Measurements from ENCODE around the gene AP4M1. TPM values are rescaled to one million over a fixed set of nuclear protein-coding genes. Genes with fewer than 3 reads are reported as not detected.

The AP4M1 gene
- total RNA-seq, 1 experiment from 2014 or later: 25.8 TPM

DNA sequence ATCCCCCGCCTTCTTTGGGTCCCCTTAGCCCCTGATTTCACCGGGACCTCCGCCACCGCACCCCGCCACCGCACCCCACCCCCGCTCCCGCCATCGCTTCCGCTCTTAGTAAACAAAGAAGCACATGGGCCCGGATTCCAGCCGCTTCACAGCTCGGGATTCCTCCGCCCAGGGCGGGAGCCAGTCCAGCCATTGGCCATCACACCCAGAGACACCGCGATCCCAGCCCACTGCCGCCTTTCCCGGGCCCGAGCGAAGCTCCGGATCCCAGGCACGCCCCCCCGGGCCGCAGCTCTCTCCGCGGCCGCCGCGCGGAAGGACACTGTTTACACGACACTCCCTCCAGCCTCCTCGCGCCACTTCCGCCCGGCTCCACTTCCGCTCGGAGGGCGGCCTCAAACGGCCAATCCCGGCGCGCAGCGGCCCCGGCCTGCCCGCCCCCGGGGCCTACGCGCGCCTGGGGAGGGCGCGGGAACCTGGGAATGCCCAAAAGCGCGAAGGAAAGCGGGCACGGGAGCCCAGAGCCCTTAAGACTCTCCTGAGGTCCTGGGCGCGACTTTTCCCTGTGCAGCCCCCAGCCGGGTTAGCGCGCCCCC lies 925 bp upstream of the AP4M1 start:
- DNase-seq (ENCODE audit: low read depth): peak; percentile 94
- in situ Hi-C loops (cut with HindIII; ENCODE audit: low pct_unique_long_range_greater_than_20kb, low sequenced_read_pairs): no loop called here

DNA sequence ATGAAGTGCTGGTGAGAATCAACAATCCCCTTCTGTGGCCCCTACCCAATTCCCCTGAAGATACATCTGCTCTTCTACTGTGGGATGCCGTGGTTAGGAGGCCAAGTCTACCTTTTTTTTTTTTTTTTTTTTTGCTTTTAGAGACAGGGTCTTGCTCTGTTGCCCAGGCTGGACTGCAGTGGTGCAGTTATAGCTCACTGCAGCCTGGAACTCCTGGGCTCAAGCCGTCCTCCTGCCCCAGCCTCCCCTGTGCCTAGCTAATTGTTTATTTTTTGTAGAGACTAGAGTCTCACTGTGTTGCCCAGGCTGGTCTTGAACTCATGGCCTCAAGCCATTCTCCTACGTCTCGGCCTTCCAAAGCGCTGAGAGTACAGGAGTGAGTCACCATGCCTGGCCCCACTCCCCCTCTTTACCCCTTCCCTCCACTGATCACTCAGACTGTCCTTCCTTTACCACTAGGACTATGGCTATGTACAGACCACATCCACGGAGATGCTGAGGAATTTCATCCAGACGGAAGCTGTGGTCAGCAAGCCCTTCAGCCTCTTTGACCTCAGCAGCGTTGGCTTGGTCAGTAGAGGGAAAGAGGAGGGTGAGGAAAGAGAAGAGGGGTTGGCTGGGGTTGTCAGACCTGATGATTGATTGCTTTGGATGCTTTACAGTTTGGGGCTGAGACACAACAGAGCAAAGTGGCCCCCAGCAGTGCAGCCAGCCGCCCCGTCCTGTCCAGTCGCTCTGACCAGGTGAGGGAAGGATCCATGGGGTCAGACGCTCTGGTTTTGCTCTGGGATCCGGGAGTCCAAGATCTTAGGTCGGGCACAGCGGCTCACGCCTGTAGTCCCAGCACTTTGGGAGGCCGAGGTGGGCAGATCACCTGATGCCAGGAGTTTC lies 1.8 kb downstream of the AP4M1 start:
- in situ Hi-C loops (cut with HindIII; ENCODE audit: low pct_unique_long_range_greater_than_20kb, low sequenced_read_pairs): no loop called here
- DNase-seq (ENCODE audit: low read depth): no peak

DNA sequence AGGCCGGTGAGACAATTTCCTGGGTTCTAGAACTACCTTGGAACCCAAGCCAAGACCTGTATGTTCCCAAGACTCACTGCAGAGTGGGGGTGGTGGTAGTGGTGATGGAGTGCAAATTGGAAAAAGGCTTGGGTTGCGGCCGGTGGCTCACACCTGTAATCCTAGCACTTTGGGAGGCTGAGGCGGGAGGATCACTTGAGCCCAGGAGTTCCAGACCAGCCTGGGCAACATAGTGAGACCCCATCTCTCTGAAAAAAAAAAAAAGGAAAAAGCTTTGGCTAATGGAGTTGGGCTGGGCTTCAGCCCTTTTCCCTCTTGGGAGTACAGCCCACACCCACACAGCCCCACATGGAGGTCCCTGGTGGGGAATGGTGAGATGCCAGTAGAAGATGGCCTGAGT lies 4.1 kb downstream of the AP4M1 start:
- in situ Hi-C loops (cut with HindIII; ENCODE audit: low pct_unique_long_range_greater_than_20kb, low sequenced_read_pairs): no loop called here
- DNase-seq (ENCODE audit: low read depth): no peak

DNA sequence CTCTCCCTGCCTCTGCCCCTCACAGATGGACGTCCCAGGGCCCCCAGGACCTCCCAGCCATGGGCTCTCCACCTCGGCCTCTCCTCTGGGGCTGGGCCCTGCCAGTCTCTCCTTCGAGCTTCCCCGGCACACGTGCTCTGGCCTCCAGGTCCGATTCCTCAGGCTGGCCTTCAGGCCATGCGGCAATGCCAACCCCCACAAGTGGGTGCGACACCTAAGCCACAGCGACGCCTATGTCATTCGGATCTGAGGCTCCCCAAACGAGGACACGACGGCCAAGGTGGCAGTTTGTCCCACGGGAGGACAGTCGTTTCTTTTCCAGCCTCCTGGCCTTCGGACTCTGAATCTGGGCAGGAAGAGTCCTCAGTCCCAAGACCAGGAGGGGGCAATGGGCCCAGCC lies 5.2 kb downstream of the AP4M1 start:
- no peak for DNase-seq (ENCODE audit: low read depth)
- in situ Hi-C loops (cut with HindIII; ENCODE audit: low pct_unique_long_range_greater_than_20kb, low sequenced_read_pairs): no loop called here

DNA sequence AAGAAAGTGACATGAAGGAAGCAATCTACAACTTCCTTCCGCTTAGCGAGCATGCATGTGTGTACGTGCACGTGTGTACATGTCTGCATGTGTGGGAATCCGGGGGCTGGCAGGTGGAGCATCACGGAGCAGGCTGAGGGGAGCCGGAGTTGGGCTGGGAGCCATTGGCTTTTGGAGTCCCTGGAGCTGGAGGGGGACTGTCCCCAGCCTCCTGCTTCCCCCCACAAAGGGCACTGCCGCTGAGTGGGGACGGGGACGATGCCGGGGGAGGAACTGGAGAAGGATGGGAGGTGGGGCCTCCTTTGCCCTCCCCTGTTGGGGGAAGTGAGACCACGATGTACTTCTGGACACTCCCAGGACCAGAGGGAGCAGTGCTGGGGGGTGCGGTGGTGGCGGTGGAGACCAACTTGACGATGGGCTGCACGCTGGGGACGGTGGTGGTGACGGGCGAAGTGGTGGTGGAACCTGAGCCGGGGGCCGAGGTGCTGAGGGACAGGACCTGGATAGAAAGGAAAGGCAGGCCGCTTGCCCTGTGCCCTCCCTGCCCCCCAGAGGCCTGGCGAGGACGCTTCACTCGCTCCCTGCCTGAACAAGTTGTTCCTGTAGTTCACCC lies 5.8 kb downstream of the AP4M1 start:
- in situ Hi-C loops (cut with HindIII; ENCODE audit: low pct_unique_long_range_greater_than_20kb, low sequenced_read_pairs): no loop called here
- no peak for DNase-seq (ENCODE audit: low read depth)

DNA sequence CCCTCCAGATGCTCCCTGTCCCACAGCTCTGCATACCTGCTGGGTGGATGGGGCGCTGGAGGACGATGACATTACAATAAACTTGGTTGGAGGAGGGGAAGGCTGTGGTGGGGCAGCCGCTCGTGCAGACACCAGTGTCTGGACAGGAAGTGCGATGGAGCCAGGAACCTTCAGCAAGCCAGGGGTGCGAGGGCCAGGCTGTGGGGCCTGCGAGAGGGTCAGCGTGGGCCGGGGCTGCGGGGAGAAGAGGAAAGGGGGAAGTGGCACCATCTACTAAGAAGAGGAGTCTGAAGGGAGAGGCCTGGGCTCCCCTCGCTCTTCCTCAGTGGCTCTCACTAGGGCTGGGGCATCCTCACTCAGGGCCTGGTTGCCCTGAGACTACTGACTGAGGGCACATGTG lies 6.4 kb downstream of the AP4M1 start:
- DNase-seq (ENCODE audit: low read depth): no peak
- in situ Hi-C loops (cut with HindIII; ENCODE audit: low pct_unique_long_range_greater_than_20kb, low sequenced_read_pairs): no loop called here

DNA sequence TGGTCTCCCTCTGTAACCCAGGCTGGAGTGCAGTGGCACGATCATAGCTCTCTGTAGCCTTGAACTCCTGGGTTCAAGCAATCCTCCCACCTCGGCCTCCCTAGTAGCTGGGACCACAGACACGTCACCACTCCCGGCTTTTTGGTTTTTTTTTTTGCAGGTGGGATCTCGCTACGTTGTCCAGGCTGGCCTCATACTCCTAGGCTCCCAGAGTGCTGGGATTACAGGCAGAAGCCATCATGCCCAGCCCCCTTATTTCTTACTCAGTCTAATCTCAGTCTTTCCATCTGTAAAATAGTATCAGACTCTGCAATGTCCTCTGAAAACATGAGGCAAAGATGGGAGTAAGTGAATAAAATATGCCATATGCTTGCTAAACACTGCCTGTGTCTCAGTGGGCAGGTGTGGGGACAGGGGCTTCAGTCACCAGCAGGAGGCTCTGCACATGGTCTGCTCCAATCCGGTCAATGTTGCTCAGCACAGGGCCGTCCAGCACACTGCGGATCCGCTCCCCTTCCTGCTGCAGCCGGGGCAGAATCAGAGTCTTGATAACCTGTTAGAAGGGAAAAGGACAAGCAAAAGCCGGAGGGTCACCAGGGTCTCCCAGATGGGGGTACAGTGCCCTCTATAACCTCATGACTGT lies 8.2 kb downstream of the AP4M1 start:
- in situ Hi-C loops (cut with HindIII; ENCODE audit: low pct_unique_long_range_greater_than_20kb, low sequenced_read_pairs): no loop called here
- DNase-seq (ENCODE audit: low read depth): no peak

DNA sequence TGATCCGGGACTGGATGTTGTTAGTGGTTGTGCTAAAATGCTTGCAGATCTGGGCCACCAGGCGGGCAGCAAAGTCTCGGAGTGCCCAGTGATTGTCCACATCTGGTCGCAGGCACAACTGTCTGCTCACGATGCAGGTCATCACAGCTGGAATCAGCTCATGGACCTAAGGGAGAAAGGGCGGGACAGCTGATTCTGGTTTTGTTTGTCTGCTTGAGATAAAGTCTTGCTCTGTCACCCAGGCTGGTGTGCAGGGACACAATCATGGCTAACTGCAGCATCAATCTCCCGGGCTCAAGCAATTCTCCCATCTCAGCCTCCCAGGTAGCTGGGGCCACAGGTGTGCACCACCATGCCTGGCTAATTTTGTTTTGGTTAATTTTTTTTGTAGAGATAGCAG lies 9.7 kb downstream of the AP4M1 start:
- in situ Hi-C loops (cut with HindIII; ENCODE audit: low pct_unique_long_range_greater_than_20kb, low sequenced_read_pairs): no loop called here
- DNase-seq (ENCODE audit: low read depth): no peak

DNA sequence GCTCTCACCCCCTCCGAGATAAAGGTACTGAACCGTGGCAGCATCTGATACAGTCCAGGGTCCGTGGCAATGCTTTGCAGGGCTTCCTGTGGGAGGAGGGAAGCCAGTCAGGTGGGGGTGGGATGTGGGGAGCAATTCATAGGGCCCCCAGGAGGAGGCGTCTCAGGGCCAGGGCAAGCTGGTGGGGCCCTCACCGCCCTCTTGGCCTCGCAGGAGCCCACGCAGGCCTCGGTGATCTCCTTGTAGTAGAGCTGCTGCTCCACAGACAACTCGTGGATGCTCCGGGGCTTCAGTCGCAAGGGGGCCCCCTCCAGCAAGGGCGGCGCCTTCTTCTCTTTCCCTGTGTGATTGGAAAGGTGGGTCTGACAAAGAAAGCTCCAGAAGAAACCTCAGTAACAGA lies 10.5 kb downstream of the AP4M1 start:
- no peak for DNase-seq (ENCODE audit: low read depth)
- in situ Hi-C loops (cut with HindIII; ENCODE audit: low pct_unique_long_range_greater_than_20kb, low sequenced_read_pairs): no loop called here

DNA sequence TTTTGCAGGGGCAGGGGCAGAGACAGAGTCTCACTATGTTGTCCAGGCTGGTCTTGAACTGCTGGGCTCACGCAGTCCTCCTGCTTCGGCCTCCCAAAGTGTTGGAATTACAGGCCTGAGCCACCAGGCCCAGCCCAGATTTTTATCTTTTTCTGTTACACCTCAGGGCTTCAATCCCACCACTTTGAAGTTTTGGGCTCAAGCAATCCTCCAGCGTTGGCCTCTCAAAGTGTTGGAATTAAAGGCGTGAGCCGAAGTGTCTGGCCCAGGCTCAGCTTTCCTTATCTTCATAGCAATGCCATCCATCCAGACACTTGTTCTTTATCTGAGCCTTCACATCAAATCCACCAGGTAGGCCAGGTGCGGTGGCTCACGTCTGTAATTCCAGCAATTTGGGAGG lies 13.6 kb downstream of the AP4M1 start:
- in situ Hi-C loops (cut with HindIII; ENCODE audit: low pct_unique_long_range_greater_than_20kb, low sequenced_read_pairs): no loop called here
- no peak for DNase-seq (ENCODE audit: low read depth)

DNA sequence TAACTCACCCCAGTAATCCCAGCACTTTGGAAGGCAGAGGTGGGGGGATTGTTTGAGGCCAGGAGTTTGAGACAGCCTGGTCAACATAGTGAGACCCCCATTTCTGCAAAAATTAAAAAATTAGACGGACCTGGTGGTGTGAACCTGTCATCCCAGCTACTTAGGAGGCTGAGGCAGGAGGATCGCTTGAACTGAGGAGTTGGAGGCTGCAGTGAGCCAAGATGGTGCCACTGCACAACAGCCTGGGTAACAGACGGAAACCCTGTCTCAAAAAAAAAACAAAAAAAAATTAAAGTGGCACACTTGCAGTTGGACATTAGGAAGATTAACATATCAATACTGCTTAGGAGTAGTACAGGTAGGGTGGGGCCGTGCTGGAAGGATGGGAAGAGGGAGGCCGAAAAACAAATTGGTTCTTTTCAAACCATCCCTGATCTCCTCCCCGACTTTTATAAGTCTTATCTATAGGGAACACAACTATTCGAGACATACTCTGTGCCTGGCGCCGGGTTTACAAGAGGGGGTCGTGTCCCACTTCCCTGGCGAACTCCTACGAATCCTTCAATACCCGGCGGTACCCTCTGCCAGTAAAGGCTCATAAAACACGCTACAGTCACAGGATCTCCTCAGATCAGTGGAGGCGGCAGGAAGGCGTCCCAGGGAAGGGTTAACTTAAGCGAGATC lies 17.1 kb downstream of the AP4M1 start:
- DNase-seq (ENCODE audit: low read depth): no peak
- in situ Hi-C loops (cut with HindIII; ENCODE audit: low pct_unique_long_range_greater_than_20kb, low sequenced_read_pairs): no loop called here

DNA sequence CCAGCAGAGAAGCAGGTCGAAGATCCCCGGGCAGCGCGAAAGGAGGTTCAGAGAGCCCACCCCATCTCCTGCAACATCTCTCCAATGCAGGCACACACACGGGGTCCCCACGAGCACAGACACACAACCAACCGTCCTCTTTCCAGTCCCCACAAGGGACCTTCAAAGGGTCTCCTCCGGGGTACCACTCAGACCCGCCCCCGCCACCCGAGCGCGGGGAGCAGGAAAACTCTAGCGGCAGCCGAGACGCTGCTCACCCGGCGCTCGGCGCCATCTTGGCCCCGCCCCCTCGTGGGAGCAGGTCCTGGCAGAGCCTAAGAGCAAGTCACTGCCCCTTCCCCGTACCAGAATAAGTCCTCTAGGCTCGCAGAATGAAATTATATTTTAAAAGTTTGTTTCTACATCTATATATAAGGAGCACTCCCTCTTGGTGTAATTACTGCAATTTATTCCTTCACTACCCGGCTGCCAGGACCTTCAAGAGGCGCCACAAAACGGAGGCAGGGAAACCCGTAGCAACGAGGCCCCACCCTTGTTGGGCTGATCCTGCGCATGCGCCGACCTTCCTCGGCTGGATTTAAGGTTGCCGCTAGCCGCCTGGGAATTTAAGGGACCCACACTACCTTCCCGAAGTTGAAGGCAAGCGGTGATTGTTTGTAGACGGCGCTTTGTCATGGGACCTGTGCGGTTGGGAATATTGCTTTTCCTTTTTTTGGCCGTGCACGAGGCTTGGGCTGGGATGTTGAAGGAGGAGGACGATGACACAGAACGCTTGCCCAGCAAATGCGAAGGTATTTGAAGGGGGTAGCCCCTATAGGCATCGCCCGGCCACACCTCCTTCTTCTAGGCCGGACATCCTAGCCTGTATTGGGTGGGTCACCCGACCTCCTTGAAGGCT lies 17.9 kb downstream of the AP4M1 start, which contains the start of the genes CNPY4 and TAF6:
Gene CNPY4, plus strand, starts transcription at position 563 of the 898 bp plus-strand sequence. Its CDS starts 111 bp downstream, at position 674.
Gene TAF6, minus strand, starts transcription at position 287 of the 898 bp plus-strand sequence. CDS start 5,149 bp downstream, outside the sequence.
- peak; percentile 89 for DNase-seq (ENCODE audit: low read depth)
- in situ Hi-C loops (cut with HindIII; ENCODE audit: low pct_unique_long_range_greater_than_20kb, low sequenced_read_pairs): no loop called here

DNA sequence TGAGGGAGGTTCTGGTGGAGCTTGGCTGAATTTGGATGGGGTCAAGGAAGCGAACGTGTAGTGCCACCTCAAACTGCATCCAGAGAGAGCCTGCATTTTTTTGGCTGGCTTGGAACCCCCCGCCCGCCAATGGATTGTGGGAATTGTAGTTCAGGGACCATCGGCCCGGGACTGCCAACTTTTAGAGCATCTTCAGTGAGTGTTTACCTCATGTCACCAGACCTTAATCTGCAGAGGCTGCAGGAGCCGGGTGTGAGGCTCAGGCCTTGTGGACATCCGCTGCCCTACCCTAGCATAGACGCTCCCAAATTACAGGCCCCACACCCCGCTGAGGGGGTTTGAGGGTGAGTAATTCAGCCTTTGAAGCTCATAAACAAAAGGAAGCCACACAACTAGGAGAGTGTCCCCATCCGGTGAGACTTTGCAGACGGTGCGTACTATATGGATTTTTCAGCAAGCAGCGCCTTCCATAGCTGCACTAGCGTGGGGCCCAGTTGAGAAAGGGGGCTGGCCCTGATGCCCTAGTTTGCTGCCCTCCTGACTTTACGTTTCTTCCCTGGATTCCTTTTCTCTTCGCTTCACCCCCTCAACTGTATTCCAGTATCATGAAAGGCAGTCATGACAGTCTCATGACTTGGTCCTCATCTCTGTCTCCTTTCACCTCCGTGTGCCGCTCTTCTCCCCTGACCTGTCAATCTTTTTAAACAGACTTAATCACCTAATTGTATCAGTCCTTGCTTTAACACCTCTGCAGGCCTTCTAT lies 18.7 kb downstream of the AP4M1 start:
- no peak for DNase-seq (ENCODE audit: low read depth)
- in situ Hi-C loops (cut with HindIII; ENCODE audit: low pct_unique_long_range_greater_than_20kb, low sequenced_read_pairs): no loop called here

DNA sequence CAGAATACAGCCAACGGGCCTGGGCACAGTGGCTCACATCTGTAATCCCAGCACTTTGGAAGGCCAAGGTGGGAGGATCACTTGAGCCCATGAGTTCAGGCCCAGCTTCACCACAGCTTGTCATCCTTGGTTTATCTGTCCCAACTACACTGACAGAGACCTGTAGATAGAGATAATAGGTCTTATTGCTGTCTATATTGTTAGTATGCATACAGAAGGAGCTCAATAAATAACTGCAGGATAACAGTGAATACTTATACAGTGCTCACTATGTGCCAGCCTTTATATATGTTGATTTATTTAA lies 19.2 kb downstream of the AP4M1 start:
- in situ Hi-C loops (cut with HindIII; ENCODE audit: low pct_unique_long_range_greater_than_20kb, low sequenced_read_pairs): no loop called here
- no peak for DNase-seq (ENCODE audit: low read depth)

DNA sequence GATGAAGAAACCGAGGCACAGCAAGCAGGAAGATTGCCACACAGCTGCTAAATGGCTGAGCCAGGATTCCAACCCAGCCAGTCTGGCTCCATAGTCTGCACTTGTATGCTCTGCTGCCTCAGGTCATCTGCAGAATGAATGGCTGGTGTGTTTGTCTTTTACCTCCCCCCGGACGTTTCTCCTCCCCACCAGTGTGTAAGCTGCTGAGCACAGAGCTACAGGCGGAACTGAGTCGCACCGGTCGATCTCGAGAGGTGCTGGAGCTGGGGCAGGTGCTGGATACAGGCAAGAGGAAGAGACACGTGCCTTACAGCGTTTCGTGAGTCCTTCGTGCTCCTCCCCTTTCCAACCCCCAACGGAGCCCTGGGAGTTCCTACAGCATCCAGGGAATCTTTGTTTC lies 20.6 kb downstream of the AP4M1 start:
- no peak for DNase-seq (ENCODE audit: low read depth)
- in situ Hi-C loops (cut with HindIII; ENCODE audit: low pct_unique_long_range_greater_than_20kb, low sequenced_read_pairs): no loop called here

DNA sequence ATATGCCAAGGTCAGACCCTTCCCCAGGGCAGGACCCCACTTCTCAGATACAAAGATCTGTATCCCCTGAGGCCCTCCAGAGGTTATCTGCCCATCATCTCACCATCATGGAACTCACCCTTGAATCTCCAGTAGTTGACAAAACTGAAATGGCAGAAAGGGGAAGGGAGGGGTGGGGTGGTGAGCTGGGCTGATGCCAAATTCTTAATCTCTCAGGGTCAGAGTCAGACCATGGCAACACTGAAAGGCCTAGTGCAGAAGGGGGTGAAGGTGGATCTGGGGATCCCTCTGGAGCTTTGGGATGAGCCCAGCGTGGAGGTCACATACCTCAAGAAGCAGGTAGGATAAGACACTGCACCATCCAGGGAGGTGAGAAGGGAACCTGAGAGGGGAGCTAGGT lies 21.1 kb downstream of the AP4M1 start:
- DNase-seq (ENCODE audit: low read depth): no peak
- in situ Hi-C loops (cut with HindIII; ENCODE audit: low pct_unique_long_range_greater_than_20kb, low sequenced_read_pairs): no loop called here
